SK-N-DZ (cell line): ENCODE measurements around the gene CCDC144A.
"Not testable (repeated sequence)": the region's sequence is repeated elsewhere in the genome, so short reads cannot be mapped to it uniquely, and the experiment has no call there.

Experiments used
- DNase-seq: peaks from one replicate; pipeline ENCODE4 v3.0.0-alpha.2; 2015; ENCODE audit warnings: low spot score
- small RNA-seq, 2 experiments: library from RNA; depleted of rRNA; stranded (forward); fragments of <200 nt; gene quantifications; one replicate each; pipeline ENCODE3, GENCODE V24; 2014

The CCDC144A gene

DNA sequence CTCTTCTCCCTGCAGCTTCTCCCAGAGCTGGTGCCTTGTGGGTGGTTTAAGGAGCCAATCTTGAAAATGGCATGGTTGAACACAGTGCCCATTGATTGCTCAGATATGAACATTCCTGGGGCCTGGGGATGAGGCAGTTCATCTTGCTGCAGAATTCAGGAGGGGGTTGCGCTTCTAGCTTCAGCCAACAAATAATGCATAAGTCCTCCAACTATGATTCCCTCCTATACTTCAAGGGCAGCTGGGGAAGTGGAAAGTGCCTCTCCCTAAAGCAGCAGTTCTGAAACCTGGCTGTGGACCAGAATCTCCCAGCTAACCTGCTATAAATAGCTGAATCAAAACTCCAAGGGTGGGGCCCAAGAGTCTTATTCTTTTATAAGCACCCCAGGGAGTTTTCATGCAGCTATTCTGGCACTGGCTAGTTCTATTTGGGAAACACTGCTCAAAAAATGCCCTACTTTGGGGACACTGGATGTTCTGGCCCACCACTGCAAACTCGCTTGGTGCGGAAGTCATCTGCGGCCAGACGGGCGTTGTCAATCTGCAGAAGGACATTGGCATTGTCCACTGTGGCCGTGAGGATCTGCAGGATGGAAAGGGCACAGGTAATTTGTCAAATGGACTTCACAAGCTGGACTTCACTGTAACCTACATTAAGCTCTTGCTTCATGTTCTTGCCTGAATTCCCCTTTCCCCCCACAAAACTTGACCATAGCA, 130.3 kb downstream of the CCDC144A start:
- no peak for DNase-seq

DNA sequence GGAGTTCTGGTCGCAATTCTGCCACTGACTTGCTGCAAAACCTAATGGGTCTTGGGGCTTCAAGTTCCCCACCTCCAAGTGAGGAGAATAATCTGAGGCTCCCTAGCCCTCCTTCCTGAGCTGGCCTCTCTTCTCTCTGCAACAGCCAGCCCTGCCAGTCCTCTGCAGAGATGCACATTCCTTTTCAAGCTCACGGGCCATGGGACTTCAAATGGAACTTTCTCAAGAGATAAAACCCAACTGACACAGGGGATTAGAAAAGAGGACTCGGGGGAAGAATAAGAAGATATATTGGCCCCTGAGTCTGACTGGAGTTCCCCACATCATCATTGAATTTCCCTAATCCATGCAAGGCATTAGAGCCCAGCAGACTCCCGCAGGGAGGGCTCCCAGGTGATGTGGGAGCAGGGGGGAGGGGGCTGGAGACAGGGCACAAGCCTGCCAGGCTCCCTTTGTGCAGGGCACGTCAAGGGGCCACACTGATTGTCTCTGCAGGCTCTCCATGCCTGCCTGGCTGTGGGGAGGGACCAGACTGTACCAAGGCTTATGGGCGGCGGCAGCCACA, 131.0 kb downstream of the CCDC144A start:
- no peak for DNase-seq

- not testable (repeated sequence) for DNase-seq
Observed at GRCh38 chr17:16822133-16822532, 132.1 kb downstream of the CCDC144A start.

DNA sequence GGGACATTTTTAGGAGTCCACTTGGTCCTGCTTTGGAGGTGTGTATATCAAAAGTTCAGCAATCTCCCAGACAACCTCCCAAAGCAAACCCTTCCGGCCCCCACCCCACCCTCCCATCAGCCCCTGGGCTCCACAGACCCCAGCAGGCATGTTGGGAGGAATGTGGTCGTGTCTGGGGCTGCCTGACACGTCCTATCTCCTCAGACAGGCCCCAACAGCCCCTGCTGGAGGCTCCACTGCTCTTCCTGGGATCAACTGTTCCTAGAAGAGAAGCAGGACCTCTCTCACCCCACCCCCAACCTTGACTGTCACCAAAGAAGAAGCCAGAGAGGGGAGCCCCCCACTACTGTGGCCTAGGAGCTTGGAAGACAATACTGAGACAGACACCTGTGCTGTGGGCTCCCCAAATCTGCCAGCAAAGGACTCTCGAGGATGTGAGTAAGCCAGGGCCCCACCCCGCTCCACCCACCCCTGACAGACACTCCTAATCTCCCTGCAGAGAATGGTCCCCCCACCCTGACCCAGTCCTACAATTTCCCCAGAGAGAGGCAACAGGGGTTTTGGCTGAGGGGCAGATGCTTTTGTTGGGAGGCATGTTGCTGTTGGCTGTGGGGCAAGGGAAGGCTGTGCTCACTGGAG, 133.8 kb downstream of the CCDC144A start:
- not testable (repeated sequence) for DNase-seq

Small RNAs within 50 kb of the gene (small RNA-seq; reads per million reads assigned to genes)
- 0 reads per million in 2 experiments for gene AC022596.1
- gene RNU6-405P = 0 reads per million in 2 experiments
